Stimulated activated CD8-positive, alpha-beta memory T cell treated with anti-CD3 and anti-CD28 coated beads, Interleukin-15, amount 100 ng/mL, for 48 hours (primary cell): Measurements from ENCODE around the gene MAS1L.

Experiments used
- DNase-seq, 2 donors: peaks; one replicate each; pipeline ENCODE4 v3.0.0-alpha.2; 2020; ENCODE audit warnings: low read depth in 2 of 2

MAS1L gene

GRCh38 chr6:29487660-29488059 lies at the start of gene MAS1L:
TSS of gene MAS1L (minus strand) at chr6:29487956. CDS start at chr6:29487902, 54 bp downstream.
- DNase-seq = no peak

DNA sequence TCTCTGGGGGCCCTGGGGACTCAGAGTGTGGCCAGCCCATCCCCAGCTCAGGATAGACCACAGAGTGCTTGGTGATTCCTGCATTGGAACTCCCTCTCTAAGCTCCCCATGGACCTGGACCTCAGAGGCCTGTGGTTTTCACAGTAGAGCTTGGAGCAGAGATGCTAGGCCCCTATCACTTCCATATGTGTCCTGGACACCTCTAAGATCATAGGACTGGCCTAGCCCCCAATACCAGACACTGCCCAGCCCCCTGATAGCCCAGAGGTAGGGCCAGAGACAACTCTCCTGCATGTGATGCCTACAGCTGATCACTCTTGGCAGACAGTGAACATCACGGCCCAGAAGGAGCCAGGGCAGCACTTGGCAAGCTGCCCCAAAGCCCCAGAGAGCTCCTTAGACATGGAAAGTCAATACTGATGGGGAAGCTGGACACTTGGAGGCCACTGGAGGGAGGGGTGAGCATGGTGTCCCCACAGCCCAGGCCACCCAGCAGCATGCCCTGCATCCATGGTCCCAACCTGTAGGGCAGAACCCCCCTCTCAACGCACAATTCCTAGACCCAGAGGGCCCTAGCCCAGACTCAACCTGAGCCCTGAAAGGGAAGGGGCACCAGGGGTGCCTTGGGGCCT lies 44.7 kb upstream of the MAS1L start:
- no peak for DNase-seq

DNA sequence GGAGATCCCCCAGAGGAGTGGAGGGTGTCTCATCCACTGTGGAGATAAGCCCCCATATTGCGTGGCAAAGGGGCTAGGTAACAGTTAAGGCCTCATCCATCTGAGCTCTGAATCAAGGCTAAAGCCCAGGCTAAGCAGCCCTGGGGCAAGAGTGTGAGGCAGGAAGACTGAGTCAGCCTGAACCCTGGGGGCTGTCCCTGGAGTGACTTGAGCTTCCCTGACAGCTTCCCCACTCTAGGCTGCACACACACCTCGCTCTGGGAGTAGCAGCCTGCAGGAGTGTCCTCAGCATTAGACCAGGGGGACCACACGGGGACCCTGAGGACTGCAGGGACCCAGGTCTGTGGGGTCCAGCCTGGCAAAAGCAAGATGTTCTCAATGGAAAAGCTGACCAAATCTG lies 43.9 kb upstream of the MAS1L start:
- DNase-seq = no peak

GRCh38 chr6:29530671-29531310 lies 43.0 kb upstream of the MAS1L start:
- no peak for DNase-seq

DNA sequence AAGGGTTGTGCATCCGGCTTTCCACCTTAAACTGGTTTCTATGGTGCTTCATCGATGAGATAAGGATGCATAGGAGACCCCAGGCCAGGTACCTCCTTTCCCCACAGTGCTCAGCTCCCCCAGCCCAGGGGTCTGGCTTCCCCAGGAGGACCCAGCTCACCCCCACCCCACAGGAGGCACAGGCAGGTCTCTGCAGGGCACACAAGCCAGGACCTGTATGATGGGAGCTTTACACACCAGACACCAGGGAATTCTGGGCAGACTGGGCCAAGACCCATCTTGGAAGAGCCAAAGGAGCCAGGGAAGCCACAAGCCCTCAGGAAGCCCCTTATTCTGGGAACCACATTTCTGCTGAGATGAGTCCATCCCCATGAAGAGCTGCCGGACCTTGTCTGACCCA lies 42.2 kb upstream of the MAS1L start:
- no peak for DNase-seq

- DNase-seq = no peak
Observed at GRCh38 chr6:29528988-29529560, 41.3 kb upstream of the MAS1L start.

GRCh38 chr6:29528300-29528931 lies 40.7 kb upstream of the MAS1L start:
- DNase-seq = no peak

DNA sequence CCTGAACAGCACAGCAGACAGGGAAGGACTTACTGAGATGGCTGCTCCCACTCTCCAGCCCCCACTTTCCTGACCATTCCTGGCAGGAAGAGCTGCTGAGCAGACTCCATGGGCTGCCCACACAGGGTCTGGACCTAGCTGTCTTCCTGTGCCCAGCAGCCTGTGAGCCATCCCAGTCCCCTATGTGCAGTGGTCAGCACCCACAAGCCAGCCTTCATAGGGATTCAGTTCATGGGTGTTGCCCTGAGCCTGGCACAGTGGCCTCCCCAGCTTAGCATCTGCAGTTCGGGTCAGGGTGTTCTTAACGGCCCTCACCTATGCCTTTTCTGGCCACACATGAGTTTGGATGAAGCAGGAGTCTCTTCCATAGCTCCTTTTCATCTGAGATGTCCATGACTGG lies 39.8 kb upstream of the MAS1L start:
- DNase-seq = no peak

DNA sequence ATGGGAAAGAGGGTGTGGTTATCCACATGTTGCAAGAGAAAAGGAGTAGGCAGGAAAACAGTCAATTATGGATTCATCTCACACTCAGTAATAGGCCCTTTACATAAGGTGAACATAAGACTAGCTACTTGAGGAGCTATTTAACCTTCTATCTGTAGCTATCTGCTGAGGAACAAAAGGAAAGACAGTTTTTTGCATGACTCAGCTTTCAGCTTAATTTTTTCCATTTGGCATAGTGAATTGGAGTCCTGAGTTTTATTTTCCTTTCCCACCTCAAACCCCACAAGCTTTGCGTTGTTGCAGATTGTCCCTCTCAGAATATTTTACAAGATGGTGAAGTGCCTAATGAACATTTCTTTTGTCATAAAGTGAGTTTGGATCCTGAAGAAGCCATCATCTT lies 39.4 kb upstream of the MAS1L start:
- no peak for DNase-seq

DNA sequence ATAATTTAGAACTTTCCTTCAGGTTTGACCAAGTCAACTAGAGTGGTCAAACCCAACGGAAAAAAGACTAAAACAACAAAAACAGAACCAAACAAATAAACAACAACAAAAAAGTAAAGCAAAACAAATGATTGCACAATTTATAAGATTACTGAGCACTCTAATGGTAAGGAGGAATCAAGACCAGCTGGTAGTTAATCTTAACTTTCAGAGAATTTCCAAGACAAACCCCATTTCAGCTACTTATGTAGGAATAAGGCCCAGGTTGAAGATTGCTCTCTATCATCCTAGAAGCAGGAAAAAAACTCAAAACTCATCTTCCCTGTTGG lies 37.5 kb upstream of the MAS1L start:
- no peak for DNase-seq

DNA sequence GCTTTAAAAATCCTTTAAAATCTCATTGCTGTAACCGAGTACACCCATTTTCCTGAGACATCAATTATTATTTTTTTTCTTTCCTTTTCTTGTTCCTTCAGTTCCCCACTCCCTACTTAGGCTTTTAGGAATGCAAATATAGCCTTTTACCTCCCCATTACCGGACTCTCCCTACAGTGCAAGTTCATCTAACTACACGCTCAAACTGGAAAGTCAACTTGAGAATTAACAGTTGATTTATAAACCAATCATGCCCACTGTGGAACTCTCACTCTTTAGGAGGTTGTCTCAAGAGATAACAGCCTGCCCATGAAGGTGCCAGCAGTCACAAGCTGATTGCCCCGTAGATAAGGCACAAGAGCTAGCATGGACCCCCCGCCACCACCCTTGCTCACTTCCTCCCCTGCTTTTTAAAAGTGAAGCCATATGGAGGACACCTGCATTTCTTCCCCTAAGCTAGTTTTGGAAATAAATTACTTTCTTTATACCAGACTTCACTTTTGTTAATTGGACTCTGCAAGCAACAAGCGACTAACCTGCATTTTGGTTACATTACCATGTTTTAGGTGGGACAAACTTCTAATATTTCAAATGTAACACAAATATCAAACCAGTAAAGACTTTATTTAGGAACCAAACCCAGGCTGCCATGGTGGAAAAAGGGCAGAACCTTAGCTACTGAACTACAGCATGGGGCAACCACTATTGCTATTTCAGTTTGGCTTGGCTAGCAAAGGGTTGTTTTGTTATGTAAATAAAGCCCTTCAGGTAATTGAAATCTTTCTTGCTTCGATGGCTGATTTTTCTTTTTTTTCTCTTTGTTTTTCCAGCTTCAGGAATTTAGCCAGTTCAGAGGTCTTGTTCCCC lies 36.9 kb upstream of the MAS1L start:
- no peak for DNase-seq

DNA sequence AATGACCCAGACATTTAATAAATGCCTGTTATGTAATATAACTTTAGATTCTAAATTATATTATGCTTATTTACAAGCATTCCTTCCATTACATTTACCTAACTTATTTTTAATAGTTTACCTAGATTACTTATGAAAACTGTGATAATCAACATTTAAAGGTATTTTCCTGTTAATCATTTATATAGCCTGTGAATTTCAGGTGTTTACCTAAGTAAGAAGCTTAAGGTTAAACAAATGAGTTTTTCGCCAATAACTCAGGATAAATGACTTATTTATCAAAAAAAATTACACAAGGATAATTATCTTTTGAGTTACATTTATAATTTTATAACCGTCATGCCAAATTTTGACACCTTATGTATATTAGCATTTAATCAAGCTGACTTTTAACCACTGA lies 36.3 kb upstream of the MAS1L start:
- no peak for DNase-seq

- no peak for DNase-seq
Observed at GRCh38 chr6:29522227-29522626, 34.5 kb upstream of the MAS1L start.

DNA sequence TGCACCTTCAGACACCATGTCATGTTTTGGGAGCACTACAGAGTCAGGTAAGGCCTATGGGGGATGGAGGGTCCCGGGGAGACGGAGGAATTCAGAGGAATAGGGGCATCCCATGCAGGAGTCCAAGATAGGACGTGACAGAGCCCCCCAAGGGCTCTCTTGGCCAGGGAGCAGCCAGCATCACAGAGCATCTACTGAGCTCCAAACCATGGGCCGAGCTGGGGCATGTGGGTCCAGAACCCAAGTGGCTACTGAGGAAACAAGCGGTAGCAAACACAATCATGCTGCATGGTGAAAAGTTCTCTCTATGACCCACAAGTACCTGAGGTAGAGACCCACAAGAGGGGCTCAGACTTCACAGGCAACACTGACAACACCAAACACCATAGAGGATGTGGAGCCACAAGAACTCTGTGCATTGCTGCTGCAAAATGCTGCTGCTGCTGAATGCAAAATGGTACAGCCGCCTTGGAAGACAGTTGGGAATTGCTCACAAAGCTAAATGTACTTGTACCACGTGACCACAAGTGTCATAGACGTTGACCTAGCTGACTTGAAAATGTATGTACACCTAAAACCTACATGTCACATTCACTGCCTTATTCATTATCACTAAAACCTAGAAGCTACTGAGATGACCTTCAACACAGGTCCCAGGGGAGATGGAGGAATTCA lies 33.4 kb upstream of the MAS1L start:
- no peak for DNase-seq

DNA sequence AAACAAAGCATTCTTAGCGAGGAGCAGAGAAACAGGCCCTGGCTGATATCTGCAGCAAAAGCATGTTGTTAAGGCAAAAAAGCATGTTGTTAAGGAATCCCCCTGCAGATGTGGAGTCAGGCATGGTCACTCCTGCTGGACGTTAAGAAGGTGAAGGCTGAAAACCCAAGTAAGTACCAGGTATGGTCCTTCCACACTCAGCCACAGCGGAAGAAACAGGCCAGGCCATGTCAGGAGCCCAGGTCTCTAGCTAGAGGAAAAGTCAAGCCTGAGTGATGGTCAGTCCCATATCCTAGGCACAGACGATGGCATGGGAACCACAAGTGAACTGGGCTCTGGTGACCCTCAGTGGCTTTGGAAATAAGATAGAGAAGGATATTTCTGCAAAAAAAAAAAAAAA lies 32.5 kb upstream of the MAS1L start:
- no peak for DNase-seq

- DNase-seq = no peak
Observed at GRCh38 chr6:29519291-29520010, 31.7 kb upstream of the MAS1L start.

- no peak for DNase-seq
Observed at GRCh38 chr6:29517728-29518440, 30.1 kb upstream of the MAS1L start.

DNA sequence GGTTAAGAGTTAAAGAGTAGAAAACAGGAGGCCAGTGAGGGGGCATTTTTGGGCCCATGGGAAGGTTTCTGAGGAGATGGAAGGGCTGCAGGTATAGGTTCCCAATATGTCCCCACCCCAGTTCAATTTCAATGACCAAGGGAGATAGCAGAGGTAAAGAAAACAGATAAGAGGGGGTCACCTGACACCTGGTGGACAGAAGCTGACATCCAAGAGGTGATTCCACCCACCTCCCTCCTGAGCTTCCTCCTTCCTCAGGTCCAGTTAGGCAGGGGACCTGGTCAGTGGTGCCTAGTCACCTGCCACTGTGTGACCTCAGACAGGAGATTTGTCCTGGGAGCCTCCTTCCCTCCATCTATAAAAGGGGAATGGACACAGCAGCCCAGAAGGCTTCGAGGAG lies 29.5 kb upstream of the MAS1L start:
- DNase-seq = no peak

DNA sequence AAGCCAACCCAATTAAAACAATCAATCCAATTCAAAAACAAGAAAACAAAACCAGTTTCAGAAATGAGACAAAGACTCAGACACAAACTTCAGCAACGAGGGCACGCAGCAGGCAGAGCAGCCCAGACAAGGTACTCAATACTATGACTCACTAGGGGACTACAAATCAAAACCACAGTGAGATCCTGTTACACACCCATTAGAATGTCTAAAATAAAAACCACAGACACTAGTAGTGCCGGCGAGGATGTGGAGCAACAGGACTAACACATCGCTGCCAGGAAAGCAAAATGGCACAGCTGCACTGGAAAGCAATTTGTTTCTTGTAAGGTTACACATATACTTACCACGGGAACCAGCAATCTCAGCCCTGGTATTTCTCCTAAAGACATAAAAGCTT lies 28.4 kb upstream of the MAS1L start:
- peak; percentile 9 to 13 for DNase-seq

- no peak for DNase-seq
Observed at GRCh38 chr6:29510746-29511300, 23.1 kb upstream of the MAS1L start.
